HG03575 (cell line): ENCODE data around the gene PRXL2C.
"Not testable (repeated sequence)": the region's sequence is repeated elsewhere in the genome, so short reads cannot be mapped to it uniquely, and the experiment has no call there.

ENCODE experiments used
- ATAC-seq: cut with Tn5 transposase; IDR thresholded peaks from one replicate; pipeline ENCODE4 v1.9.1; 2021; ENCODE audit not compliant: unreplicated experiment, insufficient number of reproducible peaks, low FRiP score; ENCODE audit errors: extremely low read depth

Gene PRXL2C

DNA sequence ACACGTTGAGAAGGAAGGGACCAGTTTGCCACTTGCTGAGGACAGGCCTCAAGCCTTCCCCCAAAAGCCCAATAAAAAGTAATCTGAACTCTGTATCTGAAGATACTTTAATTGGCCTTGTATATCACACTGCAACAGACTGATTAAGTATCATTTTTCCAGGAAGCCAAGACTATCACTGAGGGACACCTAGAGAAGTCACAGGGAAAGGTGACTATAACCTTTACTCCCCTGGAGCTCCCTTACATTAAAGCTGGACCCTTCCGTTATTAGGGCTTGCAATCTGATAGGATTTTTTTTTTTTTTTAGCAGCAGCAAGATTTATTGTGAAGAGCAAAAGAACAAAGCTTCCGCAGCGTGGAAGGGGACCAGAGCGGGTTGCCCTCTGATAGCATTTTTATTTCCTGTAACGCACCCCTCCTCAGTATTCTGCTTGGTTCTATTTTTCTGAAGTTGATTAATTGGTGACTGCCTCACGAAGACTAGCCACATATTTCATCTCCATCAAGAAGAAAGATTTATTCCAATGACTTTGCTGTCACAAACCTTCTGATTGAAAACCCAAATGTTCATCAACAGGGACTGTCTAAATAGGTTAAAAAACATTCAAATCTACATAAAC is 38.2 kb downstream of the PRXL2C start:
- no peak for ATAC-seq

- ATAC-seq = no peak
Measured at GRCh38 chr9:96615411-96615810, 39.7 kb downstream of the PRXL2C start.

GRCh38 chr9:96614664-96615063 is 40.5 kb downstream of the PRXL2C start:
- ATAC-seq = not testable (repeated sequence)

GRCh38 chr9:96612966-96613589 is 42.0 kb downstream of the PRXL2C start:
- no peak for ATAC-seq

GRCh38 chr9:96612105-96612965 is 42.8 kb downstream of the PRXL2C start:
- no peak for ATAC-seq

DNA sequence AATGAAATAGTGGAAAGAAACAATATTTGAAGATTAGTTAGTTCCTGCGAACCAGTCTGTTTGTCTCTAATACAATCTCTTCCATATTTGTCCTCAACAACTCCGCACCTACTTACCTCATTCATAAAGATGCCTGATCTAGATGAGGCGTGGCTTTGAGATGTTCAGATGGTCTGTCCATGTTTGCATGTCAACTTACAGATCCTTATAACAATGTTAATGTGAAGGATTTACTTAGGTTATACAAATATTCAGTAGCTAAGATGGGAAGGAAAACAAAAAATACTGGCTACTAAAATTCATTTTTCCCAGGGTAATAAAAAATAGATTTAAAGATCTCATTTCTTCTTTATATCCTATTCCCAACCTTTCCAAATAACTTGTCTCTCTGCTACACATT is 43.8 kb downstream of the PRXL2C start:
- no peak for ATAC-seq

DNA sequence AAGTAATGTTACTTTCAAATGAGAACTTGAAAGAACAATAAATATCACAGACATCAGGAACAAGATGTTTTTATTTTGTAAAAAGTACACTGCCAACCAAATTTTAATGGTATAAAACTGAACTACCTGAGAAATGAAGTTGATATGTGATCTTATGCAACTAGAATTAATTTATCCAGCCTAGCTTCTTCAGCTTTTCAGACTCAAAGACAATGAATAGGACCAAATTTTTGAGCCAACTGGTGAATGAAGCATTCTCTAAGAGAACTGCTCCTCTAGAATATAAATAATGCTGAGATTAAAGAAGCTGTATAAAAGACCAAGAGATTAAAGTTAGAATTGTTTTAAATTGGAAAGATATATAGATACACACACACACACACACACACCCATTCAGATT is 45.4 kb downstream of the PRXL2C start:
- no peak for ATAC-seq

- no peak for ATAC-seq
Measured at GRCh38 chr9:96607971-96608370, 47.1 kb downstream of the PRXL2C start.

DNA sequence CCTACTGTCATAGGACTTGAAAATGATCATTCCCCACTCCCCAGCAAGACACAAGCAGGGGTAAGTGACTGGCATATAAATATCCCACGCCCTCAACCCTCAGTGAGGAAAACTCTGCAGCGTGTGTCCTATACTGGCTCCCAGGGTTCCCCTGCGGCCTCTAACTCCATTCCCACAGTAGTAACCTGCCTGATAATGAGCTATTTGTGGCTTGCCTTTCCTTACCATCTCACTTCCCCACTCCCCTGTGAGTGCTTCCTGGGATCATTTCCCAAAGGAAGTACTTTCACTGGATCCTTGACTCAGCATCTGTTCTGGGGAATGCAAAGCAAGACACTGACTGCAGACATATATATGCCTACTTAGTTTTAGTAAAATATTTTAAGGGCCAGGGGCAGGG is 49.8 kb downstream of the PRXL2C start:
- ATAC-seq = no peak

DNA sequence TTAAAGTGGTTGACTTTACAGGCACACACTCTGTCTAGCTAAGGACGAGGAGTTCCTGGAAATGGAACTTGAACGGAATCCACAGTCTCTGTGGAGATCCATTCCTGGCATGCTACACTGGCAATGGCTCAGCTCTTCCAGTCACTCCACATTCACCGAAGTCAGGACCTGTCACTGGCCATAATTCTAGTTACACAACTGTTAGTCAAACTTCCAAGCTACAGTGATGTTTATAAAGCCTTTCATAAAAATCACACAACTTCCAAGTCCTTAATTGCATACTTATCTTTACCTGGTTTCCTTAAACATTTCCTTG is 51.2 kb downstream of the PRXL2C start:
- no peak for ATAC-seq

GRCh38 chr9:96603305-96604003 is 51.7 kb downstream of the PRXL2C start:
- ATAC-seq = no peak

DNA sequence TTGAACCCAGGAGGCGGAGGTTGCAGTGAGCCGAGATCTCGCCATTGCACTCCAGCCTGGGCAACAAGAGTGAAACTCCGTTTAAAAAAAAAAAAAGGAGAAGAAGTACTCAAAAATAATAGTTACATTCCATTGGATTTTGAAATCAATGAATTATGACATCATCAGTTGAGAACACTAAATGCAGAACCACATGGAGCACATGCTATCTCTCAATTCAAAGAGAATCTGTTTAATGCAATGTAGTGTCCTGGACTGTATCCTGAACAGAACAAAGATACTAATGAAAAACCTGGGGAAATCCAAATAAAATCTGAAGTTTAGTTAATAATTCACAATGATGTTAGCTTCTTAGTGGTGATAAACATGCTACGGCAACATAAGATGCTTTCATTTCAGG is 55.8 kb downstream of the PRXL2C start:
- ATAC-seq = no peak

GRCh38 chr9:96596601-96597111 is 58.5 kb downstream of the PRXL2C start:
- ATAC-seq = no peak
